Fibroblast of pulmonary artery (primary cell): ENCODE results near the gene IGF2R.

ENCODE experiments used
- DNase-seq: peaks from one replicate; pipeline ENCODE4 v3.0.0-alpha.2; 2010; ENCODE audit warnings: low read depth
- H3K4me3 ChIP-seq: replicated peaks from 2 replicates; pipeline ENCODE4 v1.5.1; 2011; ENCODE audit warnings: low read depth, mild to moderate bottlenecking, control low read depth, low read length, moderate library complexity
- CTCF ChIP-seq: IDR thresholded peaks from 2 replicates; pipeline ENCODE4 v1.5.1; 2011; ENCODE audit warnings: mild to moderate bottlenecking, control low read depth, low read length, inconsistent platforms; ENCODE audit errors: missing control alignments

Gene IGF2R

GRCh38 chr6:160042014-160042773 is 73.3 kb downstream of the IGF2R start:
- H3K4me3 ChIP-seq: no peak overlapping the region
- TF ChIP-seq CTCF: no peak
- peak; percentile 29 for DNase-seq

GRCh38 chr6:160042788-160043301 is 74.0 kb downstream of the IGF2R start:
- H3K4me3 ChIP-seq: no peak overlapping the region
- TF ChIP-seq CTCF: no peak
- peak; percentile 40 for DNase-seq

- no peak overlapping the region for H3K4me3 ChIP-seq
- no peak for DNase-seq
- TF ChIP-seq CTCF: no peak
These were observed 74.9 kb downstream of the IGF2R start for GRCh38 chr6:160043784-160044183.

- no peak for DNase-seq
- TF ChIP-seq CTCF: no peak
- H3K4me3 ChIP-seq: no peak overlapping the region
These were observed 75.8 kb downstream of the IGF2R start for GRCh38 chr6:160044687-160045086.

- no peak for DNase-seq
- no peak overlapping the region for H3K4me3 ChIP-seq
- TF ChIP-seq CTCF: no peak
These were observed 79.6 kb downstream of the IGF2R start for GRCh38 chr6:160048471-160048870.

GRCh38 chr6:160049346-160049745 is 80.5 kb downstream of the IGF2R start:
- H3K4me3 ChIP-seq: no peak overlapping the region
- TF ChIP-seq CTCF: no peak
- DNase-seq: no peak

- TF ChIP-seq CTCF: no peak
- H3K4me3 ChIP-seq: no peak overlapping the region
- no peak for DNase-seq
These were observed 81.1 kb downstream of the IGF2R start for GRCh38 chr6:160050022-160050421.
